Femur (tissue), 1 donor: ENCODE results near the gene LAIR1.
"Not testable (repeated sequence)": the region's sequence is repeated elsewhere in the genome, so short reads cannot be mapped to it uniquely, and the experiment has no call there.

Experiments
- DNase-seq: peaks from one replicate; pipeline ENCODE4 v3.0.0-alpha.2; 2017

Gene LAIR1

GRCh38 chr19:54339646-54340358, 24.9 kb downstream of the LAIR1 start:
- peak; percentile 37 for DNase-seq

- DNase-seq, result no peak
These were observed 26.2 kb downstream of the LAIR1 start for GRCh38 chr19:54338521-54338920.

GRCh38 chr19:54337858-54338230, 26.9 kb downstream of the LAIR1 start:
- no peak for DNase-seq

- DNase-seq, result no peak
These were observed 27.6 kb downstream of the LAIR1 start for GRCh38 chr19:54336893-54337857.

- no peak for DNase-seq
These were observed 28.5 kb downstream of the LAIR1 start for GRCh38 chr19:54335979-54336892.

- DNase-seq, result no peak
These were observed 29.6 kb downstream of the LAIR1 start for GRCh38 chr19:54335164-54335563.

GRCh38 chr19:54333586-54334298, 31.0 kb downstream of the LAIR1 start:
- DNase-seq, result no peak

- no peak for DNase-seq
These were observed 32.6 kb downstream of the LAIR1 start for GRCh38 chr19:54332149-54332548.

- no peak for DNase-seq
These were observed 33.1 kb downstream of the LAIR1 start for GRCh38 chr19:54331626-54332025.

- DNase-seq, result no peak
These were observed 35.1 kb downstream of the LAIR1 start for GRCh38 chr19:54329476-54330165.

GRCh38 chr19:54328781-54329180, 36.0 kb downstream of the LAIR1 start:
- DNase-seq, result not testable (repeated sequence)

GRCh38 chr19:54325631-54326030, 39.1 kb downstream of the LAIR1 start:
- DNase-seq, result no peak

GRCh38 chr19:54325194-54325621, 39.5 kb downstream of the LAIR1 start:
- DNase-seq, result no peak

- no peak for DNase-seq
These were observed 40.7 kb downstream of the LAIR1 start for GRCh38 chr19:54324071-54324470.

- not testable (repeated sequence) for DNase-seq
These were observed 41.8 kb downstream of the LAIR1 start for GRCh38 chr19:54322934-54323333.

- DNase-seq, result not testable (repeated sequence)
These were observed 42.4 kb downstream of the LAIR1 start for GRCh38 chr19:54322295-54322694.

- DNase-seq, result no peak
These were observed 44.6 kb downstream of the LAIR1 start for GRCh38 chr19:54319892-54320670.

GRCh38 chr19:54319049-54319448, 45.7 kb downstream of the LAIR1 start:
- no peak for DNase-seq

GRCh38 chr19:54317965-54318240, 46.8 kb downstream of the LAIR1 start:
- no peak for DNase-seq

- no peak for DNase-seq
These were observed 47.4 kb downstream of the LAIR1 start for GRCh38 chr19:54317108-54317964.
